GM13977 (cell line): ENCODE measurements around the gene GNRHR.
A peak's percentile ranks its signal among the peaks of the same experiment; 100 is the strongest.

ENCODE experiments used
- DNase-seq: peaks from one replicate; pipeline ENCODE4 v3.0.0; 2012; ENCODE audit warnings: low spot score
- CTCF ChIP-seq: IDR thresholded peaks from 2 replicates; pipeline ENCODE4 v1.5.1; 2012; ENCODE audit warnings: mild to moderate bottlenecking, control low read depth; ENCODE audit not compliant: insufficient read depth; ENCODE audit errors: extremely low read depth, missing control alignments
- in situ Hi-C: fragments of 300-500 bp; cut with MboI; formaldehyde crosslinking; loops from one replicate; pipeline ENCODE4 v1.12.0; 2022; ENCODE audit warnings: low sequenced_read_pairs, low pct_unique_long_range_greater_than_20kb, mixed read lengths, inconsistent platforms; ENCODE audit not compliant: unreplicated experiment

The GNRHR gene

DNA sequence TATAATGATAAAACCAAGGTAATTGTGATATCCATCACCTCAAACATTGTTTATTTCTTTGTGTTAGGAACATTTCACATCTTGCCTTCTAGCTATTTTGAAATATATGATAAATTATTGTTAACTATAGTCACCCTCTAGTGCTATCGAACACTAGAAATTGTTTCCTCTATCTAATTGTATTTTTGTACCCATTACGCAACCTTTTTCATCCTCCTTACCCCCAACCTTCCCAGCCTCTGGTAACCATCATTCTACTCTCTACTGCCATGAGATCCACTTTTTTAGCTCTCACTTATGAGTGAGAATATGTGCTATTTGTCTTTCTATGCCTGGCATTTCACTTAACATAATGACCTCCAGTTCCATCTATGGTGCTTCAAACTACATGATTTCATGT, 49.3 kb downstream of the GNRHR start:
- in situ Hi-C loops: no loop called here
- no peak for TF ChIP-seq CTCF
- no peak for DNase-seq

- in situ Hi-C loops: no loop called here
Observed at GRCh38 chr4:67702166-67702565, 52.0 kb downstream of the GNRHR start.

DNA sequence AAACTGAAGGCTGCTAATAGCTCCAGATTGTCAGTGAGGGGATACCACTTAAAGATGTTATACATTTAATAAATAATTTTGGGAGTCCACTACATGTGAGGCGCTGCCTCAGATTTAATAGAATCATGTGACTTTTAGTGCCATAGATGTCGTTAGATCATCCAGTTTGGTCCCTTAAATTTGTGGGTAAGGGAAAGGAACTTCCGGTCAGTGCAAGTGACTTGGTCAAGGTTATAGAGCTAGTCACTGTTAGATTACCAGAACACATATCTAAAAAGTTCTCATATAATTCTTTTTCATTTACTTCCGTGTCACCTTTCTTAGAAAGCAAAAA, 52.7 kb downstream of the GNRHR start:
- DNase-seq: no peak
- in situ Hi-C loops: no loop called here
- no peak for TF ChIP-seq CTCF

More at GRCh38 chr4:67702166-67702565, 52.0 kb downstream of the GNRHR start:
- DNase-seq: no peak
- no peak for TF ChIP-seq CTCF

DNA sequence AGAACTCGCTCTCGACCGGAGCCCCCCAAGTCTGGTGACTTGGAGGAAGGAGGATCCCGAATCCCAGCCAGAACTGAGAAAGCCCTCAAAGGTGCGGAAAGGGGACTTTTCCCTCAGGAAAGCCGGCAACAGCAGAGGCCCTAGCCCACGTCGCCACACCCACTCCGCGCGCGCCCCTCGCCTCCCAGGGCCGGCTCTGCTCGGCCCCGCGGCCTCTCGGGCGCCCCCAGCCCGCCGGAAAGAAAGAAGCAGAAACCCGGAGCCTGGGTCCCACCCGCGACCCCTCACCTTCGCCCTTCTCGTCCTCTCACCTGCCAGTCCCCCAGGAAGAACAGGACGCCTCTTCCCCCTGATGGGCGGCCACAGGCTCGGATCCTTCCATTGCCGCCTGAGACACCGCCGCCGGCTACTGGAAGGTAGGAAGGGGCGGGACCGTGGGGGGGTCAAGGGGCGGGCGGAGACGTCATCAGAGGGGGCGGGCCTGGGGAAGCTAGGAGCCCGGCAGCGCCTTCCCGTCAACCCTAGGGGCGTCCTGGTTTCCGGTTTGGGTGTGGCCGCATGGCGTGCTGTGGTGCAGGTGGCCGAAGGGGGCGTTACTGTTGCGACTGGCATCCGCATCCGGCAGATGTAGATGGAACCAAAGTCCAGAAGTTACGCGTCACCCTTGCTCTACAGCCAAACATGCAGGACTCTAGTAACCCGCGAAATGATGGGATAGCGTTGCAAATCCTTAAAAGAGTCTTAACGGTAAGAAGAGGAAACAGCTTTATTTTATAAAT, 53.3 kb downstream of the GNRHR start, which contains the start of gene UBA6:
Gene UBA6 (minus strand): TSS at position 418 of the 779 bp plus-strand sequence. CDS start 36 bp downstream, at position 382.
- in situ Hi-C loops: no loop called here
- peak; percentile 96 for DNase-seq
- TF ChIP-seq CTCF: peak; percentile 60

GRCh38 chr4:67700116-67700737, 54.0 kb downstream of the GNRHR start:
- DNase-seq: peak; percentile 45
- in situ Hi-C loops: no loop called here
- TF ChIP-seq CTCF: no peak

DNA sequence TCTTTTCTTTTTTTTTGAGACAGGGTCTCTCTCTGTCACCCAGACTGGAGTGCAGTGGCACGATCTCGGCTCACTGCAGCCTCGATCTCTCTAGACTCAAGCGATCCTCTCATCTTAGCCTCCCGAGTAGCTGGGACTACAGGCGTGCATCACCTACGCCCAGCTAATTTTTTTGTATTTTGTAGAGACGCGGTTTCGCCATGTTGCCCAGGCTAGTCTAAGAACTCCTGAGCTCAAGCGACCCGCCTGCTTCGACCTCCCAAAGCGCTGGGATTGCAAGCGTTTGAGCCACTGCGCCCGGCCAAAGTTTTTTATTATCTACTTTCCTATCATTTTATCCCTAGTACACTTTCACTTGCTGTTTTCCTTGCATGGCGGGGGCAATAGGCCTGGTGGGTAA, 54.6 kb downstream of the GNRHR start:
- DNase-seq: no peak
- no peak for TF ChIP-seq CTCF
- in situ Hi-C loops: no loop called here
